ENCODE measurements around the gene PSMB1. TPM values are rescaled to one million over a fixed set of nuclear protein-coding genes. Genes with fewer than 3 reads are reported as not detected.
"Not testable (repeated sequence)": the region's sequence is repeated elsewhere in the genome, so short reads cannot be mapped to it uniquely, and the experiment has no call there.

Gene PSMB1
- total RNA-seq, 1 donor from 2014 or later, result 141 TPM

- Histone ChIP-seq H3K4me1 (peaks cover 5% of the 10 kb centered on the region), H3K27me3 (ENCODE audit: low read depth) (peaks cover 10% of the 10 kb centered on the region), H3K9me3 (replicated peaks) (no peaks in the 10 kb centered on the region), H3K27ac (replicated peaks) (no peak overlapping the region), H3K36me3 (no peaks in the 10 kb centered on the region), H3K4me3 (no peak overlapping the region)
- intact Hi-C loops (cut with micrococcal nuclease), result no loop called here
- TF ChIP-seq CTCF (IDR thresholded peaks at IDR 0.05; ENCODE audit: borderline replicate concordance), result no peak
- DNase-seq, result peak; percentile 27
Observed at GRCh38 chr6:170505306-170505705, 47.8 kb downstream of the PSMB1 start.

- Histone ChIP-seq H3K36me3 (no peaks in the 10 kb centered on the region), H3K4me3 (no peak overlapping the region), H3K27me3 (ENCODE audit: low read depth) (peaks cover 10% of the 10 kb centered on the region), H3K27ac (replicated peaks) (no peak overlapping the region), H3K4me1 (peaks cover 5% of the 10 kb centered on the region), H3K9me3 (replicated peaks) (no peaks in the 10 kb centered on the region)
- TF ChIP-seq CTCF (IDR thresholded peaks at IDR 0.05; ENCODE audit: borderline replicate concordance), result no peak
- intact Hi-C loops (cut with micrococcal nuclease), result no loop called here
- no peak for DNase-seq
Observed at GRCh38 chr6:170504479-170504878, 48.6 kb downstream of the PSMB1 start.

GRCh38 chr6:170503414-170503761 is 49.7 kb downstream of the PSMB1 start:
- Histone ChIP-seq H3K9me3 (replicated peaks) (no peaks in the 10 kb centered on the region), H3K4me3 (no peak overlapping the region), H3K36me3 (no peaks in the 10 kb centered on the region), H3K4me1 (peaks cover 5% of the 10 kb centered on the region), H3K27ac (replicated peaks) (no peak overlapping the region), H3K27me3 (ENCODE audit: low read depth) (peaks cover 10% of the 10 kb centered on the region)
- no peak for DNase-seq
- no peak for TF ChIP-seq CTCF (IDR thresholded peaks at IDR 0.05; ENCODE audit: borderline replicate concordance)
- intact Hi-C loops (cut with micrococcal nuclease), result no loop called here

- H3K4me3 ChIP-seq; DNase-seq; H3K4me1 ChIP-seq; H3K36me3 ChIP-seq; H3K9me3 ChIP-seq (replicated peaks); intact Hi-C loops (cut with micrococcal nuclease); H3K27ac ChIP-seq (replicated peaks): not testable (repeated sequence)
- H3K27me3 ChIP-seq (ENCODE audit: low read depth), result peaks cover 10% of the 10 kb centered on the region
Observed at GRCh38 chr6:170502733-170503413, 50.2 kb downstream of the PSMB1 start.

GRCh38 chr6:170502268-170502667 is 50.8 kb downstream of the PSMB1 start:
- H3K4me3 ChIP-seq; DNase-seq; H3K36me3 ChIP-seq; H3K27ac ChIP-seq (replicated peaks); intact Hi-C loops (cut with micrococcal nuclease); H3K4me1 ChIP-seq; H3K9me3 ChIP-seq (replicated peaks): not testable (repeated sequence)
- peaks cover 10% of the 10 kb centered on the region for H3K27me3 ChIP-seq (ENCODE audit: low read depth)

- intact Hi-C loops (cut with micrococcal nuclease), result no loop called here
- H3K36me3 ChIP-seq, result no peaks in the 10 kb centered on the region
- no peaks in the 10 kb centered on the region for H3K9me3 ChIP-seq (replicated peaks)
- no peak for DNase-seq
- no peak overlapping the region for H3K27ac ChIP-seq (replicated peaks)
- no peak for TF ChIP-seq CTCF (IDR thresholded peaks at IDR 0.05; ENCODE audit: borderline replicate concordance)
- H3K27me3 ChIP-seq (ENCODE audit: low read depth), result peaks cover 10% of the 10 kb centered on the region
- H3K4me3 ChIP-seq, result no peak overlapping the region
- H3K4me1 ChIP-seq, result peaks cover 5% of the 10 kb centered on the region
Observed at GRCh38 chr6:170500955-170501590, 52.0 kb downstream of the PSMB1 start.

Data from left ventricle myocardium inferior (tissue), 1 donor.